Suprapubic skin (tissue), 4 donors: Measurements from ENCODE around the gene UBE2R2. TPM values are rescaled to one million over a fixed set of nuclear protein-coding genes. Genes with fewer than 3 reads are reported as not detected.

Source experiments
- DNase-seq, 2 donors: peaks; one replicate each; pipeline ENCODE4 v3.0.0-alpha.2; 2019; ENCODE audit warnings: low spot score in 2 of 2
- H3K27ac ChIP-seq: fragments of 200-600 bp; sonication (generic); one replicate; pipeline ENCODE4 v1.5.1; 2019
- H3K27me3 ChIP-seq: fragments of 200-600 bp; sonication (generic); one replicate; pipeline ENCODE4 v1.5.1; 2019
- H3K36me3 ChIP-seq: fragments of 200-600 bp; sonication (generic); one replicate; pipeline ENCODE4 v1.5.1; 2019
- H3K4me1 ChIP-seq: fragments of 200-600 bp; sonication (generic); one replicate; pipeline ENCODE4 v1.5.1; 2019
- H3K4me3 ChIP-seq: fragments of 200-600 bp; sonication (generic); one replicate; pipeline ENCODE4 v1.5.1; 2019; ENCODE audit warnings: mild to moderate bottlenecking
- H3K9me3 ChIP-seq: fragments of 200-600 bp; sonication (generic); one replicate; pipeline ENCODE4 v1.5.1; 2019
- EP300 ChIP-seq: sonication (generic); formaldehyde crosslinking; IDR thresholded peaks from one replicate; pipeline ENCODE4 v1.6.1; 2017; ENCODE audit warnings: antibody characterized with exemption
- POLR2A ChIP-seq, 2 donors: fragments of 450-650 bp; IDR thresholded peaks; one replicate each; pipeline ENCODE4 v1.6.1; 2017; ENCODE audit warnings: antibody characterized with exemption in 2 of 2, mild to moderate bottlenecking in 2 of 2, moderate library complexity in 2 of 2
- POLR2AphosphoS5 ChIP-seq, 3 donors: sonication (generic); formaldehyde crosslinking; IDR thresholded peaks; one replicate each; pipeline ENCODE4 v1.6.1; 2017; ENCODE audit warnings: antibody characterized with exemption in 3 of 3
- WGBS: methylation state at CpG from one replicate; pipeline ENCODE4 v1.1.5; 2018; 5-methylcytosine and 5-hydroxymethylcytosine counted together
- total RNA-seq, 4 donors: library from RNA; depleted of rRNA; stranded (reverse); fragments of >200 nt; gene quantifications; one replicate each; pipeline ENCODE4 v1.1.0, GENCODE V29; 2016
- TF ChIP-seq, protein P1 (sequence below), 2 donors: fragments of 200-600 bp in 1 of 2; fragments of 450-650 bp in 1 of 2; sonication (generic) in 1 of 2; IDR thresholded peaks; one replicate each; pipeline ENCODE4 v1.5.1; 2016 to 2019; ENCODE audit warnings: antibody characterized with exemption in 2 of 2, mild to moderate bottlenecking in 1 of 2, moderate library complexity in 1 of 2

The UBE2R2 gene
- total RNA-seq, 4 donors from 2014 or later, result 29.2 to 36.4 (median 33.5) TPM

DNA sequence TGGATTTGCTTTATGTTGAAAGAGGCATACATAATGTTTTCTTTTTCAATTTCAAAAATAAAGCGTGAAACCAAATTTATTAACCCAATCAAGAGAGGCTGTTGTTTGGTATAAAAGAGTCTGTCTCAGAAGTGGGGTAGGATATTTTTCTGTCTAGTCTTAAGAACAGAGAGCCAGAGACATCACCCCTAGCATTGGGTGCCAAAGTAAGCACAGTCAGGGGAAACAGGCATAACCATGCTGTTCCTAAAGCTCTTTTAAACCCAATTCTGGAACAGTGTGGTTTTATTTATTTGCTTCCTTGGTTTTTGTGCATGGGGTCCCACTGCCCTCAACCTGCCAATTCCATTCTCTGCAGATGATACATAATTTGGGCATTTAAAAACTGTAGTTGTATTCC, 88.2 kb downstream of the UBE2R2 start:
- Histone ChIP-seq H3K4me1 (no peaks in the 10 kb centered on the region), H3K36me3 (peaks cover 23% of the 10 kb centered on the region), H3K4me3 (no peak overlapping the region), H3K27ac (no peak overlapping the region), H3K9me3 (no peaks in the 10 kb centered on the region), H3K27me3 (no peaks in the 10 kb centered on the region)
- no peak for DNase-seq
- TF ChIP-seq, protein P1, sequence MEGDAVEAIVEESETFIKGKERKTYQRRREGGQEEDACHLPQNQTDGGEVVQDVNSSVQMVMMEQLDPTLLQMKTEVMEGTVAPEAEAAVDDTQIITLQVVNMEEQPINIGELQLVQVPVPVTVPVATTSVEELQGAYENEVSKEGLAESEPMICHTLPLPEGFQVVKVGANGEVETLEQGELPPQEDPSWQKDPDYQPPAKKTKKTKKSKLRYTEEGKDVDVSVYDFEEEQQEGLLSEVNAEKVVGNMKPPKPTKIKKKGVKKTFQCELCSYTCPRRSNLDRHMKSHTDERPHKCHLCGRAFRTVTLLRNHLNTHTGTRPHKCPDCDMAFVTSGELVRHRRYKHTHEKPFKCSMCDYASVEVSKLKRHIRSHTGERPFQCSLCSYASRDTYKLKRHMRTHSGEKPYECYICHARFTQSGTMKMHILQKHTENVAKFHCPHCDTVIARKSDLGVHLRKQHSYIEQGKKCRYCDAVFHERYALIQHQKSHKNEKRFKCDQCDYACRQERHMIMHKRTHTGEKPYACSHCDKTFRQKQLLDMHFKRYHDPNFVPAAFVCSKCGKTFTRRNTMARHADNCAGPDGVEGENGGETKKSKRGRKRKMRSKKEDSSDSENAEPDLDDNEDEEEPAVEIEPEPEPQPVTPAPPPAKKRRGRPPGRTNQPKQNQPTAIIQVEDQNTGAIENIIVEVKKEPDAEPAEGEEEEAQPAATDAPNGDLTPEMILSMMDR (IDR thresholded peaks at IDR 0.05), result no peak
- no peak for TF ChIP-seq POLR2A (IDR thresholded peaks at IDR 0.05)
- TF ChIP-seq POLR2AphosphoS5 (IDR thresholded peaks at IDR 0.05), result no peak
- no peak for TF ChIP-seq EP300
- WGBS, result 92% methylated on average over 1 of the region's 1 CpG

- WGBS, result 88% methylated on average over 2 of the region's 2 CpGs
- Histone ChIP-seq H3K27me3 (no peaks in the 10 kb centered on the region), H3K4me3 (no peak overlapping the region), H3K9me3 (no peaks in the 10 kb centered on the region), H3K27ac (no peak overlapping the region), H3K36me3 (peaks cover 10% of the 10 kb centered on the region), H3K4me1 (no peaks in the 10 kb centered on the region)
- DNase-seq, result no peak
- no peak for TF ChIP-seq POLR2AphosphoS5 (IDR thresholded peaks at IDR 0.05)
- TF ChIP-seq POLR2A (IDR thresholded peaks at IDR 0.05), result no peak
- TF ChIP-seq, protein P1 (IDR thresholded peaks at IDR 0.05), result no peak
- TF ChIP-seq EP300, result no peak
These were observed 89.8 kb downstream of the UBE2R2 start for GRCh38 chr9:33906769-33907168.

DNA sequence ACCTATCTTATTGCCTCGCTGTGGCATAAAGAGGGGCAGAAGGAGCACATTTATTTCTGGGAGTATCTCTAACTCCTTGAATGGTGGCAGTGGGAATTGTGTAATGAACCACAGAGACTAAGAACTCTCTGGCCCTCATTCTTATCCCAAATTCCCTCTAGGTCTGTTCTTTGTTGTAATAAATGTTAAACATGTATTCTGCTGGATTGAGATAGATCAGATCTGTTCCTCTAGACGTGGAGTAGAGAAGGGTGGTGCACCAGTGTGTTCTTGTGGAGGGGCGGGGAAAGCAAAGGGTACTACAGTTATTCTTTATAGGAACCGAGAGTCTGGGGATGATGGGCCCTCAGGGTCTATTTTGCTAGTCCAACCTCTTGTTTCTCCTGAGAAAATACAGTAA, 90.4 kb downstream of the UBE2R2 start:
- Histone ChIP-seq H3K4me3 (no peak overlapping the region), H3K4me1 (no peaks in the 10 kb centered on the region), H3K9me3 (no peaks in the 10 kb centered on the region), H3K27ac (no peak overlapping the region), H3K27me3 (no peaks in the 10 kb centered on the region), H3K36me3 (peaks cover 11% of the 10 kb centered on the region)
- TF ChIP-seq, protein P1 (IDR thresholded peaks at IDR 0.05), result no peak
- no peak for TF ChIP-seq POLR2A (IDR thresholded peaks at IDR 0.05)
- no peak for TF ChIP-seq POLR2AphosphoS5 (IDR thresholded peaks at IDR 0.05)
- no peak for TF ChIP-seq EP300
- WGBS, result 67% methylated on average over 4 of the region's 4 CpGs
- no peak for DNase-seq

GRCh38 chr9:33908114-33908513, 91.2 kb downstream of the UBE2R2 start:
- H3K4me3 ChIP-seq, result no peak overlapping the region
- TF ChIP-seq POLR2A (IDR thresholded peaks at IDR 0.05) (no peak), EP300 (no peak), POLR2AphosphoS5 (IDR thresholded peaks at IDR 0.05) (no peak)
- TF ChIP-seq, protein P1 (IDR thresholded peaks at IDR 0.05), result no peak
- no peaks in the 10 kb centered on the region for H3K9me3 ChIP-seq
- peaks cover 18% of the 10 kb centered on the region for H3K36me3 ChIP-seq
- DNase-seq, result no peak
- no peaks in the 10 kb centered on the region for H3K4me1 ChIP-seq
- H3K27ac ChIP-seq, result no peak overlapping the region
- no peaks in the 10 kb centered on the region for H3K27me3 ChIP-seq
- 96% methylated on average over 3 of the region's 3 CpGs for WGBS

- no peak overlapping the region for H3K4me3 ChIP-seq
- no peaks in the 10 kb centered on the region for H3K9me3 ChIP-seq
- TF ChIP-seq POLR2A (IDR thresholded peaks at IDR 0.05) (no peak), EP300 (no peak), POLR2AphosphoS5 (IDR thresholded peaks at IDR 0.05) (no peak)
- TF ChIP-seq, protein P1 (IDR thresholded peaks at IDR 0.05), result no peak
- DNase-seq, result no peak
- WGBS, result 98% methylated on average over 4 of the region's 4 CpGs
- H3K27me3 ChIP-seq, result no peaks in the 10 kb centered on the region
- H3K36me3 ChIP-seq, result peaks cover 24% of the 10 kb centered on the region
- H3K27ac ChIP-seq, result no peak overlapping the region
- H3K4me1 ChIP-seq, result no peaks in the 10 kb centered on the region
These were observed 91.8 kb downstream of the UBE2R2 start for GRCh38 chr9:33908749-33909148.
